PC-9 (cell line): ENCODE measurements around the gene ASB10. TPM values are rescaled to one million over a fixed set of nuclear protein-coding genes. Genes with fewer than 3 reads are reported as not detected.

ENCODE experiments used
- BruUV-seq: library from RNA; stranded (reverse); fragments of 400-500 nt; replicated peaks from 2 replicates; lab custom pipeline; 2021; lab: Mats Ljungman, UMichigan
- CTCF ChIA-PET: fragments of 300-600 bp; sonication (Branson Sonifier 250); formaldehyde crosslinking; loops from one replicate; lab custom pipeline; 2022; ENCODE audit warnings: antibody characterized with exemption; lab: Charles Lee
- POLR2A ChIA-PET: fragments of 300-600 bp; sonication (Branson Sonifier 250); formaldehyde crosslinking; loops from one replicate; lab custom pipeline; 2022; ENCODE audit warnings: antibody characterized with exemption; ENCODE audit not compliant: unreplicated experiment; lab: Charles Lee
- DNase-seq, 2 experiments: peaks; one replicate each; pipeline versions ENCODE4 v3.0.0 to v3.0.0-alpha.2; 2015 to 2022; ENCODE audit warnings: mixed read lengths in 1 of 2
- H2AFZ ChIP-seq: fragments of 200-600 bp; sonication (generic); 2 replicates; pipeline ENCODE4 v1.8.1; 2017; ENCODE audit warnings: antibody characterized with exemption
- H3F3A ChIP-seq: fragments of 200-600 bp; sonication (generic); 2 replicates; pipeline ENCODE4 v1.8.1; 2017; ENCODE audit warnings: antibody characterized with exemption, mild to moderate bottlenecking, low read depth; ENCODE audit not compliant: insufficient read depth
- H3K27ac ChIP-seq: fragments of 200-600 bp; sonication (generic); 2 replicates; pipeline ENCODE4 v1.6.1; 2016; ENCODE audit warnings: mixed run types
- H3K27me3 ChIP-seq: fragments of 200-600 bp; sonication (generic); 2 replicates; pipeline ENCODE4 v1.6.1; 2016; ENCODE audit warnings: low read depth, mixed run types; ENCODE audit not compliant: insufficient read depth
- H3K36me3 ChIP-seq: fragments of 200-600 bp; sonication (generic); 2 replicates; pipeline ENCODE4 v1.6.1; 2016; ENCODE audit warnings: low read depth, mixed run types
- H3K4me1 ChIP-seq: fragments of 200-600 bp; sonication (generic); replicated peaks from 2 replicates; pipeline ENCODE4 v1.6.1; 2016; ENCODE audit warnings: mixed run types; ENCODE audit not compliant: insufficient read depth
- H3K4me2 ChIP-seq: fragments of 200-600 bp; sonication (generic); 2 replicates; pipeline ENCODE4 v1.6.1; 2017; ENCODE audit warnings: mixed run types
- H3K4me3 ChIP-seq: fragments of 200-600 bp; sonication (generic); 2 replicates; pipeline ENCODE4 v1.6.1; 2016; ENCODE audit warnings: mixed run types
- H3K79me2 ChIP-seq: fragments of 200-600 bp; sonication (generic); 2 replicates; pipeline ENCODE4 v1.6.1; 2017; ENCODE audit warnings: low read depth, mixed run types
- H3K9me2 ChIP-seq: fragments of 200-600 bp; sonication (generic); 2 replicates; pipeline ENCODE4 v1.8.1; 2017; ENCODE audit warnings: mild to moderate bottlenecking; ENCODE audit not compliant: insufficient read depth
- H3K9me3 ChIP-seq: fragments of 200-600 bp; sonication (generic); 2 replicates; pipeline ENCODE4 v1.8.1; 2016; ENCODE audit warnings: low read depth; ENCODE audit not compliant: insufficient read depth
- H4K20me1 ChIP-seq: fragments of 200-600 bp; sonication (generic); 2 replicates; pipeline ENCODE4 v1.8.1; 2017; ENCODE audit not compliant: insufficient read depth
- CTCF ChIP-seq: fragments of 200-600 bp; sonication (generic); conservative IDR thresholded peaks from 2 replicates; pipeline ENCODE4 v1.6.1; 2017; ENCODE audit warnings: mixed run types, antibody characterized with exemption, mild to moderate bottlenecking, moderate library complexity
- EZH2 ChIP-seq: fragments of 200-600 bp; sonication (generic); IDR thresholded peaks from 2 replicates; pipeline ENCODE4 v1.8.0; 2017; ENCODE audit warnings: antibody characterized with exemption, low read depth
- intact Hi-C: fragments of 100-400 bp; cut with micrococcal nuclease; formaldehyde crosslinking; loops from one replicate; pipeline ENCODE4 v1.10.0; 2022; ENCODE audit not compliant: unreplicated experiment
- total RNA-seq: library from RNA; stranded (reverse); gene quantifications from 2 replicates; pipeline ENCODE4 v1.2.3, GENCODE V29; 2021

Gene ASB10
- total RNA-seq, 1 experiment from 2014 or later, result not detected

DNA sequence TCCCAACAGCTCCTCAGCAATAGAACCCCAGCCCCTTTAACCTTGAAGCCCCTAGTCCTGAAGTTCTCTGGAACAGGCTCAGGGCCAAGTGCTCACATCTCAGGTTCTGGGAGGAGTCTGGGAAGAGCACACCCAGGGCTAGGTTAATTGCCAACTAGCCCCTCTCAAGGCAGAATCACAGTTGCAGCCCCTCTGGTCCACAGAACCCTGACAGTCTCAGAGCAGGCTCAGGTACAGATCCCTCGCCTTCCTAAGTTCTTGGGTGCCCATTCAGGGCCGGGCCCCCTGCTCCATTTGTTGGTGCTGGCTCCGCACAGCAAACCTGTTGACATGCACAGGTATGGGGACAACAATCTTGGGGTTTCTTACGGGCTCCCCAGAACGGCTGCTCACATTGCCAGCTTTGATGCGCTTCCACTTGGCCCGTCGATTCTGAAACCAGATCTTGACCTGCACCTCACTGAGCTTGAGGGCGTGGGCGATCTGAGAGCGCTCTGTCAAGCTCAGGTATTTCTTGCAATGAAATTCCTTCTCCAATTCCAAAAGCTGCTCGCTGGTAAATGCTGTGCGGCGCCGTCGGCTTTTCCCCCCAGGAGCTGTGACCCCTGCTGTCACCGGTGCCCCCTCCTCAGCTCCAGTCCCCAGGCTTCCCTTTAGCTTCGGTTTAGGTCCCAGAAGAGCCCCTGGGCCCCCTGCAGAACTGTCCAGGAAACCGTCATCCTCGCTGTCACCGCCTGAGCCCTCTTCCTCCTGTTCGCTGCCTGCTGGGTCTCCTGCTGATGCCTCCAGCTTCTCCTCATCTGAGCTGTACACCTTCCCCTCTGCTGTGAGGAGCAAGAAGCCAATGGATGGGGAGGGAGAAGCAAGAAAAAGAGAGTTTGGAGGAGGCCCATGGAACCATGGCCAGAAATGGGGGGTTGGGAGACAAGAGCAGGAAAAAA is 38.5 kb downstream of the ASB10 start:
- Histone ChIP-seq H3K9me3 (no peaks in the 10 kb centered on the region), H3K4me1 (no peaks in the 10 kb centered on the region), H3K4me3 (no peak overlapping the region), H4K20me1 (no peaks in the 10 kb centered on the region), H3K27me3 (peaks cover 32% of the 10 kb centered on the region), H3K36me3 (no peaks in the 10 kb centered on the region), H3K79me2 (no peaks in the 10 kb centered on the region), H3K9me2 (no peaks in the 10 kb centered on the region), H3K27ac (no peak overlapping the region), H3K4me2 (no peak overlapping the region), H2AFZ (no peak overlapping the region), H3F3A (peaks cover 2% of the 10 kb centered on the region; the same call in 1 of the 2 replicates)
- intact Hi-C loops, result no loop called here
- CTCF ChIA-PET, result interaction anchor here (0.5 kb wide), 1 partner anchor 301 kb away, joined by 3 read pairs; no protein-coding TSS in a partner anchor
- POLR2A ChIA-PET, result interaction anchor here (0.7 kb wide), 1 partner anchor 9 kb away, joined by 4 read pairs; no protein-coding TSS in a partner anchor
- no peak for DNase-seq
- no TSS peak for BruUV-seq
- TF ChIP-seq EZH2, result no peak
- TF ChIP-seq CTCF, result no peak

- POLR2A ChIA-PET, result no interaction called here
- CTCF ChIA-PET, result no interaction called here
Measured at GRCh38 chr7:151146761-151147160, 40.3 kb downstream of the ASB10 start.

DNA sequence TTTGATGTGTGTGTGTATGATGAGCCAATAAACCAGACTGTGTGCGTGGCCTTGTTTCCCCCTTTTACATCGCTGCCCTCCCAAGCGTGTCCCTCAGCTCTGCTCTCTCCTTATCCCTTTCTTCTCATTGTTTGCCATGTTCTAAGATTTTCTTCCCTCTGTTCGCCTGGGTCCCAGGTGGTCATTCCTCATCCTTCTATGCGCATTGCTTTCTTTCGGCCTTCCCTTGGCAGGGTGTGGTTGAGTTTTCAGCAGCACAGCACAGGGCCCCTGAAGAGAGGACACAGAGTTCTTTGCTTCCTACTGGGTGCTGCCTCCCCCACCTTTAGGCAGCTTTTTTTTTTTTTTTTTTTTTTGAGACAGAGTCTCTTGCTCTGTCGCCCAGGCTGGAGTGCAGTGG is 42.7 kb downstream of the ASB10 start:
- H3K9me3 ChIP-seq, result no peaks in the 10 kb centered on the region
- no peaks in the 10 kb centered on the region for H3K79me2 ChIP-seq
- peaks cover 2% of the 10 kb centered on the region; the same call in 1 of the 2 replicates for H3F3A ChIP-seq
- H3K27ac ChIP-seq, result no peak overlapping the region
- H3K4me3 ChIP-seq, result no peak overlapping the region
- no peak overlapping the region for H3K4me2 ChIP-seq
- H2AFZ ChIP-seq, result no peak overlapping the region
- POLR2A ChIA-PET, result no interaction called here
- no peaks in the 10 kb centered on the region for H3K9me2 ChIP-seq
- CTCF ChIA-PET, result interaction anchor here (0.9 kb wide), 1 partner anchor 100 kb away, joined by 6 read pairs; no protein-coding TSS in a partner anchor
- H3K4me1 ChIP-seq, result no peaks in the 10 kb centered on the region
- intact Hi-C loops, result no loop called here
- TF ChIP-seq CTCF, result no peak
- TF ChIP-seq EZH2, result no peak
- H3K36me3 ChIP-seq, result no peaks in the 10 kb centered on the region
- DNase-seq, result no peak
- H3K27me3 ChIP-seq, result no peaks in the 10 kb centered on the region
- BruUV-seq, result no TSS peak
- no peaks in the 10 kb centered on the region; the same call in 1 of the 2 replicates for H4K20me1 ChIP-seq

More at GRCh38 chr7:151146761-151147160, 40.3 kb downstream of the ASB10 start:
- H3K9me2 ChIP-seq, result no peaks in the 10 kb centered on the region
- no peak overlapping the region for H3K4me3 ChIP-seq
- H3K4me2 ChIP-seq, result no peak overlapping the region
- intact Hi-C loops, result no loop called here
- no peak overlapping the region for H3K27ac ChIP-seq
- H4K20me1 ChIP-seq, result no peaks in the 10 kb centered on the region
- no peaks in the 10 kb centered on the region for H3K79me2 ChIP-seq
- H2AFZ ChIP-seq, result no peak overlapping the region
- H3F3A ChIP-seq, result peaks cover 2% of the 10 kb centered on the region; the same call in 1 of the 2 replicates
- TF ChIP-seq EZH2, result no peak
- no peak for TF ChIP-seq CTCF
- H3K4me1 ChIP-seq, result no peaks in the 10 kb centered on the region
- DNase-seq, result no peak
- H3K9me3 ChIP-seq, result no peaks in the 10 kb centered on the region
- peaks cover 20% of the 10 kb centered on the region for H3K27me3 ChIP-seq
- no peaks in the 10 kb centered on the region for H3K36me3 ChIP-seq
- BruUV-seq, result no TSS peak
